Measurements from ENCODE around the gene NDUFA7.
"Not testable (repeated sequence)": the region's sequence is repeated elsewhere in the genome, so short reads cannot be mapped to it uniquely, and the experiment has no call there.

Gene NDUFA7

DNA sequence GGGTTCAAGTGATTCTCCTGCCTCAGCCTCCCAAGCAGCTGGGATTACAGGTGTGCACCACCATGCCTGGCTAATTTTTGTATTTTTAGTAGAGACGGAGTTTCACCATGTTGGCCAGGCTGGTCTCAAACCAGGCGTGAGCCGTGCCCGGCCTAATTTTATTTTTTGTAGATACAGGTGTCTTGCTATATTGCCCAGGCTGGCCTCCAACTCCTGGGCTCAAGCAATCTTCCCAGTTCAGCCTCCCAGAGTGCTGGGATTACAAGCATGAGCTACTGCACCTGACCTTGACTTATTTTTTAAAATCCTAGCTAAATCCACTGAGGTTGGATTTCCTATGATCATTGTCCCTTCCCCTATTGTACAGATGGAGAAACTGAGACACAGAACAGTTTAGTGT lies 20.3 kb upstream of the NDUFA7 start:
- H3K27me3 ChIP-seq (ENCODE audit: control insufficient read depth, insufficient read depth, low read length, poor library complexity, severe bottlenecking) = peaks cover 69% of the 10 kb centered on the region
- H3K27ac ChIP-seq (ENCODE audit: insufficient read depth, low read depth, low read length, poor library complexity, severe bottlenecking); H3K4me3 ChIP-seq (ENCODE audit: insufficient read depth, low read depth, low read length); H3K36me3 ChIP-seq (ENCODE audit: control insufficient read depth, insufficient read depth, low read length); H3K4me1 ChIP-seq (ENCODE audit: control insufficient read depth, insufficient read depth, low read length); H3K9me3 ChIP-seq (ENCODE audit: control insufficient read depth, low read length): not testable (repeated sequence)
- WGBS, 2 experiments = 84 to 88% methylated on average over 4 of the region's 4 CpGs

DNA sequence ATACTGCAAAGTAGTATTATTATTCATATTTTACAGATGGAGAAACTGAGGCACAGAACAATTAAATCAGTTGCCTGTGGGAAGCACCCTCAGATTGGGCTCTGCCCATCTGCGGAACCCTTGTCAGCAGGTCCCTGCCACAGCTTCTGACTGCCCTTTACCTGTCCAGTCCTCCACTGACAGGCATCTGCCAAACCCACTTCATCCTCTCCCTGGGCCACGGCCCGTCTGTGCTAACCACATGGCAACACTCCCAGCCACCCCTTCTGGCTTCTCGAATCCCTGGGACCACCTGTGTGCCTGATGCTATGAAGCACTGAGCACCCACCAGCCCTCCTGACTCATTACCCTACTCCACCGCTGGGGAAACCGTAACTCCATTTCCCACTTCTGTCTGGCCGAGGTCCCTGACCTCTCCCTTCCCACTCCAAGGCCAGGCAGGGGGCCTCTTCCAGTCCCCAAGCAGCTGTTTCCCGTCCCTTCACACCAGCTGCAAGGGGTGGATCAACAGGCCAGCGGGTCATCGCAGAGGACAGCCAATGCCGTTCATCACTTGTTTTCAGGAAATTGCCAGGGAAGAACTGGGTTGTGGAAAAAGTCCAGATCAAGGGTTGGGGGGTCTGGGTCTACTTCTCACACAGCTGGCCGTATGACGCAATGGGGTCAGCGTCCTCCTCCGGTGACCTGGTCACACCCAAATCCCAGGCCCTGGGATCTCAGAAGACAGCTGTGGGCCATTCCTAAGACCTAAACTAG lies 19.3 kb upstream of the NDUFA7 start:
- Histone ChIP-seq H3K4me3 (ENCODE audit: insufficient read depth, low read depth, low read length) (no peak overlapping the region), H3K27ac (ENCODE audit: insufficient read depth, low read depth, low read length, poor library complexity, severe bottlenecking) (no peak overlapping the region), H3K9me3 (ENCODE audit: control insufficient read depth, low read length) (no peaks in the 10 kb centered on the region), H3K36me3 (ENCODE audit: control insufficient read depth, insufficient read depth, low read length) (no peaks in the 10 kb centered on the region), H3K4me1 (ENCODE audit: control insufficient read depth, insufficient read depth, low read length) (no peaks in the 10 kb centered on the region), H3K27me3 (ENCODE audit: control insufficient read depth, insufficient read depth, low read length, poor library complexity, severe bottlenecking) (peaks cover 79% of the 10 kb centered on the region)
- 63 to 65% methylated on average over 15 of the region's 15 CpGs for WGBS, 2 experiments

DNA sequence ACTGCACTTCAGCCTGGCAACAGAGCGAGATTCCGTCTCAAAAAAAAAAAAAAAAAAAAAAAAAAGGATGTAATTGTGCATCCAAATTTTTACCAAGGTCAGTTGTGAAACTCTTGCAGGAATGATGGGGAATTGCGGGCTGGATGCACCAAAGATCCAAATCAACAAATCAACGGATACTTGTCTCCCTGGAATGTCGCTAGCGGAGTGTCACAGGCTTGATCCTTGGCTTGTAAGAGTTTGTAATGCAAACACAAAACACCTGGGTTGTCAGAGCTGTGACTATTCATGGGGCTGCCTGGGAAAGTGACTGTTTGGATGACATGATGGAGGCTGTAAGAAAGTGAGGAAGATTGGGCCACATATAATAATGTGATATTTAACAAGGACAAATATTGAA lies 17.7 kb upstream of the NDUFA7 start:
- H3K27me3 ChIP-seq (ENCODE audit: control insufficient read depth, insufficient read depth, low read length, poor library complexity, severe bottlenecking) = peaks cover 81% of the 10 kb centered on the region
- no peaks in the 10 kb centered on the region for H3K9me3 ChIP-seq (ENCODE audit: control insufficient read depth, low read length)
- no peak overlapping the region for H3K27ac ChIP-seq (ENCODE audit: insufficient read depth, low read depth, low read length, poor library complexity, severe bottlenecking)
- 70 to 73% methylated on average over 6 of the region's 6 CpGs for WGBS, 2 experiments
- no peaks in the 10 kb centered on the region for H3K36me3 ChIP-seq (ENCODE audit: control insufficient read depth, insufficient read depth, low read length)
- no peaks in the 10 kb centered on the region for H3K4me1 ChIP-seq (ENCODE audit: control insufficient read depth, insufficient read depth, low read length)
- H3K4me3 ChIP-seq (ENCODE audit: insufficient read depth, low read depth, low read length) = no peak overlapping the region

DNA sequence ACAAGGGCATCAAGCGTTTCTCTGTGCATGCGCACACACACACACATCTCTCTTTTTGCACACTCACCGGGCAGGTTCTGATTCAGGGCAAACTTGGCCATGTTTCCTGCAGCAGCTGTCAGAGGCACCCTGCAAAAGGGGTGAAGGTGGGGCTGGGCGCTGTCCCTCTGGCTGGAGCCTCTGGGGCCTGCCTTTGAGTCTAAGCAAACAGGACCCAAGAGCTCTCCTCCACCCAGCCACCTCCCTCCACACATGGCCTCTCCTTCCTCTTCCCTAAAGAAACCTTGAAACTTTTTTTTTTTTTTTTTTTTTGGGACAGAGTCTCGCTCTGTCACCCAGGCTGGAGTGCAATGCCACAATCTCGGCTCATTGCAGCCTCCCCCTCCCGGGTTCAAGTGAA lies 16.6 kb upstream of the NDUFA7 start:
- H3K4me3 ChIP-seq (ENCODE audit: insufficient read depth, low read depth, low read length) = no peak overlapping the region
- no peak overlapping the region for H3K27ac ChIP-seq (ENCODE audit: insufficient read depth, low read depth, low read length, poor library complexity, severe bottlenecking)
- peaks cover 81% of the 10 kb centered on the region for H3K27me3 ChIP-seq (ENCODE audit: control insufficient read depth, insufficient read depth, low read length, poor library complexity, severe bottlenecking)
- H3K36me3 ChIP-seq (ENCODE audit: control insufficient read depth, insufficient read depth, low read length) = no peaks in the 10 kb centered on the region
- H3K9me3 ChIP-seq (ENCODE audit: control insufficient read depth, low read length) = no peaks in the 10 kb centered on the region
- 94 to 96% methylated on average over 7 of the region's 7 CpGs for WGBS, 2 experiments
- H3K4me1 ChIP-seq (ENCODE audit: control insufficient read depth, insufficient read depth, low read length) = no peaks in the 10 kb centered on the region

DNA sequence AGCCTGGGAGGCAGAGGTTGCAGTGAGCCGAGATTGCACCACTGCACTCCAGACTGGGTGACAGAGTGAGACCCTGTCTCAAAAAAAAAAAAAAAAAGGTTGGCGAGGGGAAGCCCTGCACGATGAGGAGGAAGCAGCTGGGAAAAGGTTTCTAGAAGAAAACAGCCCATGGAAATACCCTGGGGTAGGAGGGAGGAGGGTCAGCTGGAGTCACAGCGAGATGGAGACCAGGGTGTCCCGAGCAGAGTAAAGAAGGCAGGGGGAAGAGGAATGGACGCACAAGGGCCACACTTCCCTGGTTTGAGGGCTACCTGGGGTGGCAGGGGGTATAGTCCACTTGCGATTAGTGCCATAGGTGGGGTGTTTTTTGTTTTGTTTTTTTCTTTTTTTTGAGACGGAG lies 15.5 kb upstream of the NDUFA7 start:
- Histone ChIP-seq H3K36me3 (ENCODE audit: control insufficient read depth, insufficient read depth, low read length) (no peaks in the 10 kb centered on the region), H3K4me1 (ENCODE audit: control insufficient read depth, insufficient read depth, low read length) (no peaks in the 10 kb centered on the region), H3K9me3 (ENCODE audit: control insufficient read depth, low read length) (no peaks in the 10 kb centered on the region), H3K27me3 (ENCODE audit: control insufficient read depth, insufficient read depth, low read length, poor library complexity, severe bottlenecking) (peaks cover 81% of the 10 kb centered on the region), H3K4me3 (ENCODE audit: insufficient read depth, low read depth, low read length) (no peak overlapping the region), H3K27ac (ENCODE audit: insufficient read depth, low read depth, low read length, poor library complexity, severe bottlenecking) (no peak overlapping the region)
- 87 to 89% methylated on average over 8 of the region's 8 CpGs for WGBS, 2 experiments

DNA sequence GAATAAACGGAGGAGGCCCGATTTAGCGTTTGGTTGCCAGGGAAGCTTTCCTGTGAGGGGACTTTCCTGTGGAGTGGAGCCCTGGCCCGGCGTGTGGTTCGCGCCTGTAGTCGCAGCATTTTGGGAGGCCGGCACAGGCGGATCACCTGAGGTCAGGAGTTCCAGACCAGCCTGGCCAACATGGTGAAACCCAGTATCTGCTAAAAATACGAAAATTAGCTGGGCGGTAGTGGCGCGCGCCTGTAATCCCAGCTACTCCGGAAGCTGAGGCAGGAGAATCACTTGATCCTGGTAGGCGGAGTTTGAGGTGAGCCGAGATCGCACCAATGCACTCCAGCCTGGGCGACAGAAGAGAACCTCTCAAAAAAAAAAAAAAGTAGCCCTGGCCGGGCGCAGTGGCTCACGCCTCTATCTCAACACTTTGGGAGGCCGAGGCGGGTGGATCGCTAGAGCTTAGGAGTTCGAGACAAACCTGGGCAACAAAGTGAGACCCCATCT lies 14.9 kb upstream of the NDUFA7 start:
- WGBS, 2 experiments = 79% methylated on average over 23 to 27 of the region's 27 CpGs

DNA sequence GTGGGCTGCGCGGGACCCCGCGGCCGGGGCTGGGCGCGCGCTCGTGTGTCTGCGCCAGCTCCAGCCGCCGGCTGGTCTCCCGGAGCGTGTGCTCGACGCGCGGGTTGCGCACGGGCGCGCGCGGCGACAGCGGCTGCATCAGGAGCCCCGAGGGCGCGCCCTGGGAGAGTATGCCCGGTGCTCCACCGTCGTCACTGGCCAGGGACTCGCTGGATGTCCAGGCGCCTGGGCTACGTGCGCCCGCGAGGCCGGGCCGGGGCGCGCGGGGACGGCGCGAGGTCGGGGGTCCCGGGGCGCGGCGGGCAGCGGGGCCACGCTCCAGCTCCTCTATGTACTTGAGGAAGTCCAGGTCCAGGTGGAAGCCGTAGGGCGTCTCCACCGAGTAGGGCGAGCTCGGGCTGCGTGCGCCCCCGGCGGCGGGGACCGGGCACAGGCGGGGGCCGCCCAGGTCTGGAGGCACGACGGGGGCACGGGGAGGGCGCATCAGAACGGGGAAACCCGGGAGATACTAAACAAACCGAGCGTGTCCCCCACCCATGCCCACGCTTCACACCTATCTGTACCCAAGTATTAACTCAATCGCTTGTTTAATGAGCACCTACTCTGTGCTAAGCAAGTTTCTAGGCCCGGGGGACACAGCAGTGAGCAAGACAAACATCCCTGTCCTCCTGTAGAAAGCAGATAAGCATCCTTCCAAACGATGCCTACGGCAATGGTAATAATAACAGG lies 14.3 kb upstream of the NDUFA7 start:
- H3K9me3 ChIP-seq (ENCODE audit: control insufficient read depth, low read length) = no peaks in the 10 kb centered on the region
- H3K36me3 ChIP-seq (ENCODE audit: control insufficient read depth, insufficient read depth, low read length) = no peaks in the 10 kb centered on the region
- H3K4me3 ChIP-seq (ENCODE audit: insufficient read depth, low read depth, low read length) = peak overlapping the region; percentile 26
- WGBS, 2 experiments = 8% methylated on average over 79 of the region's 79 CpGs
- H3K27ac ChIP-seq (ENCODE audit: insufficient read depth, low read depth, low read length, poor library complexity, severe bottlenecking) = no peak overlapping the region
- H3K27me3 ChIP-seq (ENCODE audit: control insufficient read depth, insufficient read depth, low read length, poor library complexity, severe bottlenecking) = peaks cover 75% of the 10 kb centered on the region
- no peaks in the 10 kb centered on the region for H3K4me1 ChIP-seq (ENCODE audit: control insufficient read depth, insufficient read depth, low read length)

More for the DNA sequence above, 14.9 kb upstream of the NDUFA7 start:
- Histone ChIP-seq H3K4me3 (ENCODE audit: insufficient read depth, low read depth, low read length) (no peak overlapping the region), H3K4me1 (ENCODE audit: control insufficient read depth, insufficient read depth, low read length) (no peaks in the 10 kb centered on the region), H3K9me3 (ENCODE audit: control insufficient read depth, low read length) (no peaks in the 10 kb centered on the region), H3K36me3 (ENCODE audit: control insufficient read depth, insufficient read depth, low read length) (no peaks in the 10 kb centered on the region), H3K27ac (ENCODE audit: insufficient read depth, low read depth, low read length, poor library complexity, severe bottlenecking) (no peak overlapping the region), H3K27me3 (ENCODE audit: control insufficient read depth, insufficient read depth, low read length, poor library complexity, severe bottlenecking) (peaks cover 81% of the 10 kb centered on the region)

DNA sequence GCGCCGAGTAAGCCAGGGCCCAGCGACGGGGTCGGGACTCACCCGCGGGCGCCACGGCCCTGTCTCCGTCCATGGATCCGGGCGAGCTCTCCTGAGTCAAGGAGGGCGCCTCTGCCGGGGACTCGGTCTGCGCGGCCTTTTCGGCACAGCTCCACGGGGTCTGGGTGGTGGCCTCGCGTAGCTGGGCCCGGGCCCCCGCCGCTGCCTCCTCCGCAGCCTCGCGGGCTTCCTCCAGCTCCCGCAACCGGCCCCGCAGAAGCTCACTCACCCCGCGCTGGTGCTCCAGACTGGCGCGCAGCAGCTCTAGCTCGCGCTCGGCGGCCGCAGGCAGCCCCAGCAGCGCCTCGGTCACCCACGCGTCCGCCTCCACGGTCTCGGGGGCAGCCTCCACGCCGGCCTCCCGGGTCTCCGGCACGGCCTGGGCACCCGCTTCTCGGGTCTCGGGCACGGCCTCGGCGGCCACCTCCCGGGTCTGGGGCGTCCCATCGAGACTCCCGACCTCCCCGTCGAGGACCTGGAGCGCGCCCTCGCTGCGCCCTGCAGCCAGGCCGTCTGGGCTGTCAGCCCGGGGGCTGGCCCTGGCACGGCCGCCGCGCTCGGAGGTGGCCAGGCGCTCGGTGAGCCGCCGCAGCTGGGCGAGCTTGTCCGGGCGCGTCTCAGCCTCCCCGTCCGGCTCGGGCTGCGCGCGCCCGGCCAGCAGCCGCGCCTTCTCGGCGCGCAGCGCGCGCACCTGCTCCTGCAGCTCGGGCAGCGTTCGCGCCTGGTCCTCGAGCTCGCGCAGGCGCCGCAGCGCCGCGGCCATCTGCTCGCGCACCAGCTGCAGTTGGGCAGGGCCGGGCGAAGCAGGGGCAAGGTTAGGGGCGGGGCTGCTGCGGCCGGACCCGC lies 13.5 kb upstream of the NDUFA7 start:
- Histone ChIP-seq H3K4me3 (ENCODE audit: insufficient read depth, low read depth, low read length) (peak overlapping the region; percentile 26), H3K27me3 (ENCODE audit: control insufficient read depth, insufficient read depth, low read length, poor library complexity, severe bottlenecking) (peaks cover 67% of the 10 kb centered on the region), H3K4me1 (ENCODE audit: control insufficient read depth, insufficient read depth, low read length) (no peaks in the 10 kb centered on the region), H3K27ac (ENCODE audit: insufficient read depth, low read depth, low read length, poor library complexity, severe bottlenecking) (no peak overlapping the region), H3K36me3 (ENCODE audit: control insufficient read depth, insufficient read depth, low read length) (no peaks in the 10 kb centered on the region), H3K9me3 (ENCODE audit: control insufficient read depth, low read length) (no peaks in the 10 kb centered on the region)
- WGBS, 2 experiments = 3 to 4% methylated on average over 117 of the region's 117 CpGs

DNA sequence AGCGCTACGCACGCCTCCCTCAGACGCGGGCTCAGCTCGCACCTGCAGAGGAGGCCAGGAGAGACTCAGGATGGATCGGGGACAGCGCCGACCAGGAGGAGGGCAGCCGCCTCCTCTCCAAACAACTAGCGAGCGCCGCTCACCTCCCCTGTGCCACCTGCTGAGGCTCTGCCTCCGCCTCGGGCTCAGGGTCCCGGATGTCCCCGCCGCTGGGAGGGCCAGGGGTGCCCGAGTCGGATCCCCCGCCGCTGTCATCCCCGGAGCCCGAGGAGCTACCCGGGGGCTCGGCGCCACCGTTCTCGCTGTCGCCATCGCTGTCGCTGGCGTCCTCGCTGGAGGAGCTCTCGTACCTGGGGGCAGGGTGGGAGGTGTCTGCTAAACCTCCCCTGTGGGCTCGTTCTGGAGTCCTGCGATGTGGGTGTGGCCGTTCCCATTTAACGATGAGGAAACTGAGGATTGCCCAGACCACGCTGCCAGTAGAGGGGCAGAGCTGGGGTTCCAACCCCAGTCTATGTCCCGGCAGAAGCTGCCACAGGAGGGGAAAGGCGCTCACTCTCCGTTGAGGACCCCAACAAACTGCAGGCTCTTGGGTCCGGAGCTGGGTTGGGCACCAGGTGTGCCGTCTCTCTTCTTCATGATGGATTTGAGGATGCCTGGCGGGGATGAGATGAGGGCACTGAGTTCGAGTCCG lies 12.7 kb upstream of the NDUFA7 start:
- H3K4me3 ChIP-seq (ENCODE audit: insufficient read depth, low read depth, low read length) = no peak overlapping the region
- no peaks in the 10 kb centered on the region for H3K36me3 ChIP-seq (ENCODE audit: control insufficient read depth, insufficient read depth, low read length)
- peaks cover 66% of the 10 kb centered on the region for H3K27me3 ChIP-seq (ENCODE audit: control insufficient read depth, insufficient read depth, low read length, poor library complexity, severe bottlenecking)
- 6 to 7% methylated on average over 48 of the region's 48 CpGs for WGBS, 2 experiments
- no peaks in the 10 kb centered on the region for H3K9me3 ChIP-seq (ENCODE audit: control insufficient read depth, low read length)
- H3K27ac ChIP-seq (ENCODE audit: insufficient read depth, low read depth, low read length, poor library complexity, severe bottlenecking) = no peak overlapping the region
- H3K4me1 ChIP-seq (ENCODE audit: control insufficient read depth, insufficient read depth, low read length) = no peaks in the 10 kb centered on the region

Measured in ectodermal cell (in vitro differentiated cells).